HepG2 (cell line): Measurements from ENCODE around the gene MTFP1. TPM values are rescaled to one million over a fixed set of nuclear protein-coding genes. Genes with fewer than 3 reads are reported as not detected.

Experiments used
- FIP1L1 ChIP-seq: fragments of 200-400 bp; formaldehyde crosslinking; IDR thresholded peaks from 2 replicates; pipeline ENCODE4 v1.6.1; 2018; ENCODE audit warnings: low read depth, mild to moderate bottlenecking, low read length, moderate library complexity, borderline replicate concordance; ENCODE audit not compliant: insufficient read depth
- NRL ChIP-seq: sonication (generic); formaldehyde crosslinking; IDR thresholded peaks from 2 replicates; pipeline ENCODE4 v1.5.0; 2020; ENCODE audit warnings: missing genetic modification reagents, mild to moderate bottlenecking, moderate library complexity, borderline replicate concordance
- POLR2A ChIP-seq, 2 experiments: IDR thresholded peaks; 2 replicates each; pipeline ENCODE4 v1.6.1; 2011; ENCODE audit warnings: low read depth in 2 of 2, low read length in 2 of 2, mild to moderate bottlenecking in 1 of 2, moderate library complexity in 1 of 2; ENCODE audit not compliant: insufficient read depth in 1 of 2
- SMAD1 ChIP-seq: sonication (generic); formaldehyde crosslinking; IDR thresholded peaks from 2 replicates; pipeline ENCODE4 v1.4.0; 2020; ENCODE audit warnings: missing genetic modification reagents, low read depth, mild to moderate bottlenecking, borderline replicate concordance
- STAG1 ChIP-seq: sonication (generic); formaldehyde crosslinking; IDR thresholded peaks from 2 replicates; pipeline ENCODE4 v1.4.0; 2020; ENCODE audit warnings: missing genetic modification reagents
- TAF1 ChIP-seq: sonication (generic); formaldehyde crosslinking; IDR thresholded peaks from 2 replicates; pipeline ENCODE4 v1.4.0; 2020; ENCODE audit warnings: missing genetic modification reagents
- TFE3 ChIP-seq: IDR thresholded peaks from 2 replicates; pipeline ENCODE4 v1.6.1; 2016
- ZFP41 ChIP-seq: sonication (generic); formaldehyde crosslinking; IDR thresholded peaks from 2 replicates; pipeline ENCODE4 v1.4.0; 2020; ENCODE audit warnings: mild to moderate bottlenecking, missing genetic modification reagents, borderline replicate concordance
- ZNF234 ChIP-seq: sonication (generic); formaldehyde crosslinking; conservative IDR thresholded peaks from 2 replicates; pipeline ENCODE4 v1.5.1; 2020; ENCODE audit warnings: mild to moderate bottlenecking, missing genetic modification reagents
- ZNF263 ChIP-seq: sonication (generic); formaldehyde crosslinking; IDR thresholded peaks from 2 replicates; pipeline ENCODE4 v1.4.0; 2020; ENCODE audit warnings: missing genetic modification reagents
- ZNF296 ChIP-seq: sonication (generic); formaldehyde crosslinking; conservative IDR thresholded peaks from 2 replicates; pipeline ENCODE4 v1.5.0; 2020; ENCODE audit warnings: mild to moderate bottlenecking, missing genetic modification reagents
- ZNF30 ChIP-seq: sonication (generic); formaldehyde crosslinking; IDR thresholded peaks from 2 replicates; pipeline ENCODE4 v1.5.0; 2020; ENCODE audit warnings: mild to moderate bottlenecking, missing genetic modification reagents
- ZNF331 ChIP-seq: sonication (generic); formaldehyde crosslinking; IDR thresholded peaks from 2 replicates; pipeline ENCODE4 v1.4.0; 2020; ENCODE audit warnings: missing genetic modification reagents
- ZNF546 ChIP-seq: sonication (generic); formaldehyde crosslinking; conservative IDR thresholded peaks from 2 replicates; pipeline ENCODE4 v1.8.1; 2023; ENCODE audit warnings: mild to moderate bottlenecking, missing genetic modification reagents
- ZNF577 ChIP-seq: sonication (generic); formaldehyde crosslinking; IDR thresholded peaks from 2 replicates; pipeline ENCODE4 v1.4.0; 2020; ENCODE audit warnings: mild to moderate bottlenecking, low read depth, missing genetic modification reagents, borderline replicate concordance
- ZSCAN29 ChIP-seq: sonication (generic); formaldehyde crosslinking; conservative IDR thresholded peaks from 2 replicates; pipeline ENCODE4 v1.4.0; 2020; ENCODE audit warnings: mild to moderate bottlenecking, missing genetic modification reagents
- polyA plus RNA-seq, 8 experiments: library from polyadenylated mRNA; depleted of rRNA in 3 of 8; stranded (reverse) in 7 of 8; unstranded in 1 of 8; fragments of >200 nt; fragmentation: Illumina TruSeq in 4 of 8; extraction: Trizol in 4 of 8; gene quantifications; 2 replicates each; pipeline versions ENCODE4 v1.2.1 to v1.2.3, GENCODE V29; 2011 to 2016; ENCODE audit warnings: low read depth in 4 of 8, missing spikeins in 1 of 8, mixed read lengths in 1 of 8; ENCODE audit not compliant: insufficient read depth in 1 of 8
- total RNA-seq, 5 experiments: library from RNA; depleted of rRNA; stranded (reverse); fragments of >200 nt; fragmentation: Illumina TruSeq; extraction: Trizol; gene quantifications; 2 replicates each; pipeline ENCODE4 v1.2.3, GENCODE V29; 2016; ENCODE audit warnings: low read depth in 1 of 5
- TF ChIP-seq, protein P1 (sequence below): sonication (generic); formaldehyde crosslinking; IDR thresholded peaks from 2 replicates; pipeline ENCODE4 v1.8.0; 2022; ENCODE audit warnings: mild to moderate bottlenecking, missing genetic modification reagents, moderate library complexity
- TF ChIP-seq, protein P2 (sequence below): sonication (generic); formaldehyde crosslinking; IDR thresholded peaks from 2 replicates; pipeline ENCODE4 v1.9.0; 2021; ENCODE audit warnings: missing genetic modification reagents, mild to moderate bottlenecking, borderline replicate concordance
- TF ChIP-seq, protein P3 (sequence below): IDR thresholded peaks from 2 replicates; pipeline ENCODE4 v1.6.1; 2016; ENCODE audit warnings: low read depth, borderline replicate concordance
- TF ChIP-seq, protein P4 (sequence below): conservative IDR thresholded peaks from 2 replicates; pipeline ENCODE4 v1.6.1; 2018; ENCODE audit warnings: missing genetic modification reagents

Gene MTFP1
- total and polyA plus RNA-seq, 2 of the 13 experiments (the other 11 are each of a cell fraction or from before 2014, with no cell fraction given), result 29.5 to 45.6 TPM

DNA sequence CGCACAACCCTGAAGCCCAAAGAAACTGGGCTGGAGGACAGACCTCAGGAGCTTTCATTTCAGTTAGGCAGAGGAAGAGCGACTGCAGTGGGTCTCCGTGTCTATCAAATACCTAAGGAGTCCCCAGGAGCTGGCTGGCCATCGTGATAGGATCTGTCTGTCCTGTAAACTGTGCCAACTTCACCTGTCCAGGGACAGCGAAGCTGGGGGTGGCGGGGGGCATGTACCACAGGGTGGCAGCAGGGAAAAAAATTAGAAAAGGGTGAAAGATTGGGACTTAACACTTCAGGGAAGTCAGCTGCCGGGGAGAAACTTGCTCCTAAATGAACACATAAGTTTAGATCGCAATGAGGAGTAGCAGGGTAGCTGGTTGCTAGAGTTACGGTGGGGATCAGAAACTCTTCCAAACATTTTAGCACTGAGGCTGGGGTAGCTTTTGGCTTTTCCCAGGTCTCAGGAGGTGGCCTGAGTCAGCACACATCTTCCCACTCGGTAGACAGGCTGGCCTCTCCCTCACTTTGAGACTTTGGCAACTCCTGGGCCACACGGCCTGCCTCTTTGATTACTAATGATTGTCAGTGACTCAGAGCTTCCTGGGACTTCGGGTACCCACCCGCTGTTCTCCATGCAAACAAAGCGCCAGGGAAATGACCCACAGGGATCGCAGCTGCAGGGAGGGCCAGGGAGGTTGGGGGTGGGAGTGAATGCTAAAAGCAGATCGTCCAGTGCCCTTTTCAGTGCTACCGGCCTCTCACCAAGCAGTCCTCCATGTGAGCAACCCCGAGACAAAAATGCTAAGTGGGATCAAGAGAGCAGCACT, 2.9 kb upstream of the MTFP1 start (continued):
- TF ChIP-seq ZFP41 (CRISPR knock-in tag), result no peak
- no peak for TF ChIP-seq ZNF577 (CRISPR knock-in tag)
- TF ChIP-seq STAG1 (CRISPR knock-in tag), result no peak
- TF ChIP-seq, protein P1, sequence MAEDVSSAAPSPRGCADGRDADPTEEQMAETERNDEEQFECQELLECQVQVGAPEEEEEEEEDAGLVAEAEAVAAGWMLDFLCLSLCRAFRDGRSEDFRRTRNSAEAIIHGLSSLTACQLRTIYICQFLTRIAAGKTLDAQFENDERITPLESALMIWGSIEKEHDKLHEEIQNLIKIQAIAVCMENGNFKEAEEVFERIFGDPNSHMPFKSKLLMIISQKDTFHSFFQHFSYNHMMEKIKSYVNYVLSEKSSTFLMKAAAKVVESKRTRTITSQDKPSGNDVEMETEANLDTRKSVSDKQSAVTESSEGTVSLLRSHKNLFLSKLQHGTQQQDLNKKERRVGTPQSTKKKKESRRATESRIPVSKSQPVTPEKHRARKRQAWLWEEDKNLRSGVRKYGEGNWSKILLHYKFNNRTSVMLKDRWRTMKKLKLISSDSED (CRISPR knock-in tag), result no peak
- TF ChIP-seq NRL (CRISPR knock-in tag), result no peak
- TF ChIP-seq ZNF30 (CRISPR knock-in tag), result no peak
- no peak for TF ChIP-seq TAF1 (CRISPR knock-in tag)
- 0 out of 2 replicates have a peak, but pooled peaks have one; percentile 16 for TF ChIP-seq ZNF296
- no peak for TF ChIP-seq TFE3 (CRISPR knock-in tag)
- TF ChIP-seq ZNF546, result no peak
- TF ChIP-seq POLR2A (IDR thresholded peaks at IDR 0.05; ENCODE audit: insufficient read depth in 1 of 2, low read depth in 2 of 2, low read length in 2 of 2), result peak in 1 of 2 experiments; percentile 54; a peak in 1 of 4 replicates
- TF ChIP-seq, protein P2, sequence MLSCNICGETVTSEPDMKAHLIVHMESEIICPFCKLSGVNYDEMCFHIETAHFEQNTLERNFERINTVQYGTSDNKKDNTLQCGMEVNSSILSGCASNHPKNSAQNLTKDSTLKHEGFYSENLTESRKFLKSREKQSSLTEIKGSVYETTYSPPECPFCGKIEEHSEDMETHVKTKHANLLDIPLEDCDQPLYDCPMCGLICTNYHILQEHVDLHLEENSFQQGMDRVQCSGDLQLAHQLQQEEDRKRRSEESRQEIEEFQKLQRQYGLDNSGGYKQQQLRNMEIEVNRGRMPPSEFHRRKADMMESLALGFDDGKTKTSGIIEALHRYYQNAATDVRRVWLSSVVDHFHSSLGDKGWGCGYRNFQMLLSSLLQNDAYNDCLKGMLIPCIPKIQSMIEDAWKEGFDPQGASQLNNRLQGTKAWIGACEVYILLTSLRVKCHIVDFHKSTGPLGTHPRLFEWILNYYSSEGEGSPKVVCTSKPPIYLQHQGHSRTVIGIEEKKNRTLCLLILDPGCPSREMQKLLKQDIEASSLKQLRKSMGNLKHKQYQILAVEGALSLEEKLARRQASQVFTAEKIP (CRISPR knock-in tag), result no peak
- no peak for TF ChIP-seq ZNF263
- TF ChIP-seq FIP1L1, result 0 out of 2 replicates have a peak, but pooled peaks have one; percentile 16
- TF ChIP-seq SMAD1 (CRISPR knock-in tag), result no peak
- TF ChIP-seq, protein P3, sequence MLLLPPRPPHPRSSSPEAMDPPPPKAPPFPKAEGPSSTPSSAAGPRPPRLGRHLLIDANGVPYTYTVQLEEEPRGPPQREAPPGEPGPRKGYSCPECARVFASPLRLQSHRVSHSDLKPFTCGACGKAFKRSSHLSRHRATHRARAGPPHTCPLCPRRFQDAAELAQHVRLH (CRISPR knock-in tag), result no peak
- TF ChIP-seq ZNF331 (CRISPR knock-in tag), result no peak
- no peak; the same call in 1 of the 2 replicates for TF ChIP-seq ZNF234
- TF ChIP-seq, protein P4, sequence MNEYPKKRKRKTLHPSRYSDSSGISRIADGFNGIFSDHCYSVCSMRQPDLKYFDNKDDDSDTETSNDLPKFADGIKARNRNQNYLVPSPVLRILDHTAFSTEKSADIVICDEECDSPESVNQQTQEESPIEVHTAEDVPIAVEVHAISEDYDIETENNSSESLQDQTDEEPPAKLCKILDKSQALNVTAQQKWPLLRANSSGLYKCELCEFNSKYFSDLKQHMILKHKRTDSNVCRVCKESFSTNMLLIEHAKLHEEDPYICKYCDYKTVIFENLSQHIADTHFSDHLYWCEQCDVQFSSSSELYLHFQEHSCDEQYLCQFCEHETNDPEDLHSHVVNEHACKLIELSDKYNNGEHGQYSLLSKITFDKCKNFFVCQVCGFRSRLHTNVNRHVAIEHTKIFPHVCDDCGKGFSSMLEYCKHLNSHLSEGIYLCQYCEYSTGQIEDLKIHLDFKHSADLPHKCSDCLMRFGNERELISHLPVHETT (CRISPR knock-in tag), result no peak
- no peak for TF ChIP-seq ZSCAN29
